Raji (cell line): Measurements from ENCODE around the gene DUSP1.

Experiments
- POLR2A ChIP-seq: IDR thresholded peaks from 2 replicates; pipeline ENCODE4 v1.6.1; 2011; ENCODE audit warnings: low read depth, low read length, control low read depth; ENCODE audit not compliant: insufficient read depth

The DUSP1 gene

GRCh38 chr5:172718527-172719114 is 52.4 kb downstream of the DUSP1 start:
- TF ChIP-seq POLR2A: no peak
